Neural cell (in vitro differentiated cells): ENCODE measurements around the gene RAB6C. TPM values are rescaled to one million over a fixed set of nuclear protein-coding genes. Genes with fewer than 3 reads are reported as not detected.
"Not testable (repeated sequence)": the region's sequence is repeated elsewhere in the genome, so short reads cannot be mapped to it uniquely, and the experiment has no call there.

Source experiments
- H2AFZ ChIP-seq: fragments of 200-600, 300-800 bp; sonication (generic), shearing (Covaris generic); 2 replicates; pipeline ENCODE4 v1.6.0; 2014; ENCODE audit warnings: low read depth, mild to moderate bottlenecking, antibody characterized with exemption, low read length, moderate library complexity
- H3F3A ChIP-seq: fragments of 200-600 bp; shearing (Covaris generic); 2 replicates; pipeline ENCODE4 v1.6.1; 2016; ENCODE audit warnings: mild to moderate bottlenecking, moderate library complexity, mixed read lengths, antibody characterized with exemption, low read length; ENCODE audit not compliant: insufficient read depth, poor library complexity, severe bottlenecking
- H3K27ac ChIP-seq: fragments of 200-600, 300-800 bp; sonication (generic), shearing (Covaris generic); 2 replicates; pipeline ENCODE4 v1.5.1; 2014; ENCODE audit warnings: mild to moderate bottlenecking, low read length, moderate library complexity
- H3K27me3 ChIP-seq: fragments of 300-800, 200-600 bp; sonication (generic), shearing (Covaris generic); 2 replicates; pipeline ENCODE4 v1.6.0; 2014; ENCODE audit warnings: mild to moderate bottlenecking, low read depth, low read length, moderate library complexity; ENCODE audit not compliant: insufficient read depth
- H3K36me3 ChIP-seq: fragments of 300-800, 200-600 bp; sonication (generic), shearing (Covaris generic); 2 replicates; pipeline ENCODE4 v1.5.1; 2014; ENCODE audit warnings: mild to moderate bottlenecking, antibody characterized with exemption, low read length, moderate library complexity; ENCODE audit not compliant: insufficient read depth
- H3K4me2 ChIP-seq: fragments of 300-800, 200-600 bp; sonication (generic), shearing (Covaris generic); 2 replicates; pipeline ENCODE4 v1.6.0; 2014; ENCODE audit warnings: mild to moderate bottlenecking, low read length
- H3K4me3 ChIP-seq: fragments of 300-800, 200-600 bp; sonication (generic), shearing (Covaris generic); 2 replicates; pipeline ENCODE4 v1.5.1; 2014; ENCODE audit warnings: mild to moderate bottlenecking, low read length, moderate library complexity
- H3K79me2 ChIP-seq: fragments of 200-600 bp; shearing (Covaris generic); replicated peaks from 2 replicates; pipeline ENCODE4 v1.6.0; 2014; ENCODE audit warnings: mild to moderate bottlenecking, low read length, moderate library complexity; ENCODE audit not compliant: insufficient read depth
- H3K9ac ChIP-seq: fragments of 300-800, 200-600 bp; sonication (generic), shearing (Covaris generic); 2 replicates; pipeline ENCODE4 v1.6.1; 2016; ENCODE audit warnings: mild to moderate bottlenecking, low read length, mixed read lengths
- H3K9me2 ChIP-seq: fragments of 200-600 bp; shearing (Covaris generic); 2 replicates; pipeline ENCODE4 v1.6.1; 2016; ENCODE audit warnings: mild to moderate bottlenecking, low read length, mixed read lengths; ENCODE audit not compliant: insufficient read depth
- H3K9me3 ChIP-seq: fragments of 200-600, 300-800 bp; sonication (generic), shearing (Covaris generic); 2 replicates; pipeline ENCODE4 v1.6.1; 2016; ENCODE audit warnings: mild to moderate bottlenecking, mixed run types, low read length, moderate library complexity, mixed read lengths
- H4K20me1 ChIP-seq: fragments of 200-600 bp; shearing (Covaris generic); 2 replicates; pipeline ENCODE4 v1.6.1; 2016; ENCODE audit warnings: mild to moderate bottlenecking, mixed run types; ENCODE audit not compliant: insufficient read depth
- EP300 ChIP-seq: fragments of 450-650 bp; conservative IDR thresholded peaks from 2 replicates; pipeline ENCODE4 v1.6.1; 2014; ENCODE audit warnings: antibody characterized with exemption, mild to moderate bottlenecking, moderate library complexity; ENCODE audit not compliant: poor library complexity, severe bottlenecking
- EZH2 ChIP-seq: fragments of 200-600, 300-800 bp; shearing (Covaris generic), sonication (generic); IDR thresholded peaks from 2 replicates; pipeline ENCODE4 v1.6.1; 2014; ENCODE audit warnings: antibody characterized with exemption, low read length, borderline replicate concordance, mild to moderate bottlenecking; ENCODE audit not compliant: insufficient read depth, poor library complexity, severe bottlenecking
- MXI1 ChIP-seq: fragments of 450-650 bp; conservative IDR thresholded peaks from 2 replicates; pipeline ENCODE4 v1.6.1; 2014; ENCODE audit warnings: antibody characterized with exemption, mild to moderate bottlenecking; ENCODE audit not compliant: poor library complexity, severe bottlenecking
- POLR2AphosphoS5 ChIP-seq: IDR thresholded peaks from 2 replicates; pipeline ENCODE4 v1.6.1; 2012
- RAD21 ChIP-seq: fragments of 450-650 bp; conservative IDR thresholded peaks from 2 replicates; pipeline ENCODE4 v1.6.1; 2014; ENCODE audit warnings: antibody characterized with exemption, mild to moderate bottlenecking, moderate library complexity
- SMC3 ChIP-seq: fragments of 450-650 bp; conservative IDR thresholded peaks from 2 replicates; pipeline ENCODE4 v1.6.1; 2014; ENCODE audit warnings: antibody characterized with exemption, mild to moderate bottlenecking, moderate library complexity; ENCODE audit not compliant: poor library complexity
- TAF1 ChIP-seq: IDR thresholded peaks from 2 replicates; pipeline ENCODE4 v1.6.1; 2012; ENCODE audit warnings: low read depth
- polyA plus RNA-seq: library from polyadenylated mRNA; depleted of rRNA; stranded (reverse); fragments of >200 nt; gene quantifications from 2 replicates; pipeline ENCODE4 v1.2.3, GENCODE V29; 2014
- TF ChIP-seq, protein P1 (sequence below): IDR thresholded peaks from 2 replicates; pipeline ENCODE4 v1.6.1; 2012; ENCODE audit warnings: borderline replicate concordance
- TF ChIP-seq, protein P2 (sequence below): fragments of 450-650 bp; IDR thresholded peaks from 2 replicates; pipeline ENCODE4 v1.5.1; 2014; ENCODE audit warnings: antibody characterized with exemption, mild to moderate bottlenecking, moderate library complexity; ENCODE audit not compliant: poor library complexity, severe bottlenecking

Gene RAB6C
- polyA plus RNA-seq, 1 donor from 2014 or later, result 0.52 TPM

DNA sequence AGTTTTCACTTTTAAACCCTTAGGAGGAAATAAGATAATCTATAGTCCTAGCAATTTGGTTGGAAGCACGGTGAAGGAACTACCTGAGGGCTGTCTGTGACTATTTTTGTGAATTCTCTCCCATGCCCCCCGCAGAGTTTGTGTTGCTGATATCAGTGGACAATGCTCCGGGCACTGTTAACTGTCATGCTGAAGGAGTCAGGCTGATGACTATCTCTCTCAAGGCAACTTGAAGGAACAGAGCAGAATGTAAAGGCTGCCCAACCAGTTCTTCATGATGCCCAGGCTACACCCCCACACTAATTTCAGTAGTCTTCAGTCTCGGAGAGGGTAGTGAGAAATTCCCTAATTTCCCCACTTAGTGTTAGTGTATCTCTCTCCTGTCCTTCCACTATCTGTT lies 21.6 kb upstream of the RAB6C start:
- Histone ChIP-seq H4K20me1 (no peaks in the 10 kb centered on the region), H3K27me3 (no peaks in the 10 kb centered on the region), H3F3A (no peaks in the 10 kb centered on the region), H3K4me3 (no peak overlapping the region), H3K4me2 (no peak overlapping the region), H3K9ac (no peak overlapping the region), H3K9me2 (no peaks in the 10 kb centered on the region), H2AFZ (no peak overlapping the region), H3K36me3 (no peaks in the 10 kb centered on the region), H3K9me3 (no peaks in the 10 kb centered on the region), H3K79me2 (no peaks in the 10 kb centered on the region), H3K27ac (no peak overlapping the region)
- TF ChIP-seq EZH2 (no peak), EP300 (no peak), POLR2AphosphoS5 (no peak), SMC3 (no peak), MXI1 (no peak), TAF1 (no peak), RAD21 (no peak)
- TF ChIP-seq, protein P1, sequence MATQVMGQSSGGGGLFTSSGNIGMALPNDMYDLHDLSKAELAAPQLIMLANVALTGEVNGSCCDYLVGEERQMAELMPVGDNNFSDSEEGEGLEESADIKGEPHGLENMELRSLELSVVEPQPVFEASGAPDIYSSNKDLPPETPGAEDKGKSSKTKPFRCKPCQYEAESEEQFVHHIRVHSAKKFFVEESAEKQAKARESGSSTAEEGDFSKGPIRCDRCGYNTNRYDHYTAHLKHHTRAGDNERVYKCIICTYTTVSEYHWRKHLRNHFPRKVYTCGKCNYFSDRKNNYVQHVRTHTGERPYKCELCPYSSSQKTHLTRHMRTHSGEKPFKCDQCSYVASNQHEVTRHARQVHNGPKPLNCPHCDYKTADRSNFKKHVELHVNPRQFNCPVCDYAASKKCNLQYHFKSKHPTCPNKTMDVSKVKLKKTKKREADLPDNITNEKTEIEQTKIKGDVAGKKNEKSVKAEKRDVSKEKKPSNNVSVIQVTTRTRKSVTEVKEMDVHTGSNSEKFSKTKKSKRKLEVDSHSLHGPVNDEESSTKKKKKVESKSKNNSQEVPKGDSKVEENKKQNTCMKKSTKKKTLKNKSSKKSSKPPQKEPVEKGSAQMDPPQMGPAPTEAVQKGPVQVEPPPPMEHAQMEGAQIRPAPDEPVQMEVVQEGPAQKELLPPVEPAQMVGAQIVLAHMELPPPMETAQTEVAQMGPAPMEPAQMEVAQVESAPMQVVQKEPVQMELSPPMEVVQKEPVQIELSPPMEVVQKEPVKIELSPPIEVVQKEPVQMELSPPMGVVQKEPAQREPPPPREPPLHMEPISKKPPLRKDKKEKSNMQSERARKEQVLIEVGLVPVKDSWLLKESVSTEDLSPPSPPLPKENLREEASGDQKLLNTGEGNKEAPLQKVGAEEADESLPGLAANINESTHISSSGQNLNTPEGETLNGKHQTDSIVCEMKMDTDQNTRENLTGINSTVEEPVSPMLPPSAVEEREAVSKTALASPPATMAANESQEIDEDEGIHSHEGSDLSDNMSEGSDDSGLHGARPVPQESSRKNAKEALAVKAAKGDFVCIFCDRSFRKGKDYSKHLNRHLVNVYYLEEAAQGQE, result no peak
- TF ChIP-seq, protein P2, sequence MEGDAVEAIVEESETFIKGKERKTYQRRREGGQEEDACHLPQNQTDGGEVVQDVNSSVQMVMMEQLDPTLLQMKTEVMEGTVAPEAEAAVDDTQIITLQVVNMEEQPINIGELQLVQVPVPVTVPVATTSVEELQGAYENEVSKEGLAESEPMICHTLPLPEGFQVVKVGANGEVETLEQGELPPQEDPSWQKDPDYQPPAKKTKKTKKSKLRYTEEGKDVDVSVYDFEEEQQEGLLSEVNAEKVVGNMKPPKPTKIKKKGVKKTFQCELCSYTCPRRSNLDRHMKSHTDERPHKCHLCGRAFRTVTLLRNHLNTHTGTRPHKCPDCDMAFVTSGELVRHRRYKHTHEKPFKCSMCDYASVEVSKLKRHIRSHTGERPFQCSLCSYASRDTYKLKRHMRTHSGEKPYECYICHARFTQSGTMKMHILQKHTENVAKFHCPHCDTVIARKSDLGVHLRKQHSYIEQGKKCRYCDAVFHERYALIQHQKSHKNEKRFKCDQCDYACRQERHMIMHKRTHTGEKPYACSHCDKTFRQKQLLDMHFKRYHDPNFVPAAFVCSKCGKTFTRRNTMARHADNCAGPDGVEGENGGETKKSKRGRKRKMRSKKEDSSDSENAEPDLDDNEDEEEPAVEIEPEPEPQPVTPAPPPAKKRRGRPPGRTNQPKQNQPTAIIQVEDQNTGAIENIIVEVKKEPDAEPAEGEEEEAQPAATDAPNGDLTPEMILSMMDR, result no peak

DNA sequence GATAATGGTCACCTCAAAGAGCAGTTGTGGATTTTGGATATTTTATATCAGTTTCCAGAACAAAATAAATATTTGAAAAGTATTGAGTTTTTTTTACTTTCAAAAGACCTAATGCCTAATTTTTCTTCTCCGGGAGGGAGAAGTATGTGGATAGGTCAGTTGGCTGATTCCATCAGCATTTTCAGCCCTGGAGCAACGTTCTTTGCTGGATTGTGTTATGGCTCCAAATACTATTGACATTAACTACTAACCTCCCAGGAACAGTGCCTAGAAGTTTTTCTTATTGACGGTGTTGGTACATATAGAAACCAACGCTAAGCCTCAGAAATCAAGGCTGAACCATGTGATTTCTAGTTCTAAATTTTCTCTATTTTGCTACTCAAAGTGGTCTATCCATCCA lies 20.7 kb upstream of the RAB6C start:
- H3K4me2 ChIP-seq, H3K27ac ChIP-seq, H2AFZ ChIP-seq, H3K27me3 ChIP-seq, H3K9ac ChIP-seq, H4K20me1 ChIP-seq, H3K9me2 ChIP-seq, H3K79me2 ChIP-seq, H3K9me3 ChIP-seq, H3K4me3 ChIP-seq, H3F3A ChIP-seq, H3K36me3 ChIP-seq: not testable (repeated sequence)

DNA sequence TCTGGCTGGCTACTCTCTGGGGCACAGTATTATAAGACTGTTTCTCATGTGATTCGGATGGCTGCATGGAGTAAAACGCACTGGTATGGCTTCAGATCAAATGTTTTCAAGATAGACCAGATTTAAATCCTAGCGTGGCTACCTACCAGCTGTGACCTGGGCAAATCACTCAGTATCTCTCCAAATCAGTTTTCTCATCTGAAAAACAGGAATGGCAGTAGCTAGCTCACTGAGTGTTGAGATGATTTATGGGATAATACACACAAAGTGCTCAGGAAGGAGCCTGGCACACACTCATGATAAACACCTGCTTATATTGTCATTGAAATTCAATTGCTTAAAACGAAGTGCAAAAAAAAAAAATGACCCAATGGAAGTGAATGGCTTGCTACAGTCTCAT lies 10.9 kb upstream of the RAB6C start:
- H3K27me3 ChIP-seq, H3F3A ChIP-seq, H3K9ac ChIP-seq, H3K4me2 ChIP-seq, H3K9me2 ChIP-seq, H3K79me2 ChIP-seq, H3K27ac ChIP-seq, H4K20me1 ChIP-seq, H3K4me3 ChIP-seq, H3K9me3 ChIP-seq, H3K36me3 ChIP-seq, H2AFZ ChIP-seq: not testable (repeated sequence)
